Activated T-cell treated with anti-CD3 and anti-CD28 coated beads, Interleukin-2, amount 50 U/mL, for 1 hour (primary cell): ENCODE results near the gene C16orf92.

Experiments used
- DNase-seq: peaks from one replicate; pipeline ENCODE4 v3.0.0-alpha.2; 2020

C16orf92 gene

GRCh38 chr16:30022887-30023286, at the start of gene C16orf92:
Gene C16orf92, plus strand, starts transcription at chr16:30023198. Its CDS starts 143 bp downstream, at chr16:30023341.
- DNase-seq, result no peak

- DNase-seq, result peak; percentile 90
These were observed 49.4 kb upstream of the C16orf92 start, which contains the start of gene TAOK2 for GRCh38 chr16:29973384-29974246. Gene TAOK2, plus strand, starts transcription at chr16:29973868. Its CDS starts 3,905 bp downstream, at chr16:29977773.

DNA sequence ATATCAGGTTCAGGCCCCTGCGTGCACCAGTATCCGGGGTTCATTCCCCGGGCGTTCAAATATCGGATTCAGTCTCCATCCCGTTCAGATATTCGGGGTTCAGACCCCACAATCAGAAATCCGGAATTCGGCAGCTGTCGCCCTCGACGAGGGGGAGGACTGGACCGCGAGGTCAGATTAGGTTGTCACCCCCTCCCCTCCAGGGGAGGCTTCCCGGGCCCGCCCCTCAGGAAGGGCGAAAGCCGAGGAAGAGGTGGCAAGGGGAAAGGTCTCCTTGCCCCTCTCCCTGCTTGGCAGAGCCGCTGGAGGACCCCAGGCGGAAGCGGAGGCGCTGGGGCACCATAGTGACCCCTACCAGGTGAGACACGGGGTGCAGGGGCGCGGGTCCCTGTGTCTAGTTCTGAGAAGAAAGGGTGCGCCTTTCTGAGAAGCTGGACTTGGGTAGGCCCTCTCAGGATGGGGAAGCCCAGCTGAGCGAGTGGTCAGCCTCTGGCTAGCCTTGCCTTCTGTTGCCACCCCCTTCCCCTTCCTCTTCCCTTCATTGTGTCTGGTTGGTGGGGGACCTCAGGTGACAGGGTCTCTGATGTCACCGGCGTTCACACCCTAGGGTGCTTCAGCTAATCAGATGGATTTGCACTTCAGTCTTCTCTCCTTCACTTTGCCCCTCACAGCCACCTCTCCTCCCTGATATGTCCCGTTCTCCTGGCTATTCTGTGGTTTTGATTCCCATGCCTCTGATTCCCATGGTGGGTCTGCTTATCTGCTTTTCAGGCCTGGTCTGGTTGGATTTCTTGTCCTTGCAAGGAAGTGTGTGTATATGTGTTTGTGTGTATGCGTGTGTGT, 48.5 kb upstream of the C16orf92 start:
- peak; percentile 32 for DNase-seq

DNA sequence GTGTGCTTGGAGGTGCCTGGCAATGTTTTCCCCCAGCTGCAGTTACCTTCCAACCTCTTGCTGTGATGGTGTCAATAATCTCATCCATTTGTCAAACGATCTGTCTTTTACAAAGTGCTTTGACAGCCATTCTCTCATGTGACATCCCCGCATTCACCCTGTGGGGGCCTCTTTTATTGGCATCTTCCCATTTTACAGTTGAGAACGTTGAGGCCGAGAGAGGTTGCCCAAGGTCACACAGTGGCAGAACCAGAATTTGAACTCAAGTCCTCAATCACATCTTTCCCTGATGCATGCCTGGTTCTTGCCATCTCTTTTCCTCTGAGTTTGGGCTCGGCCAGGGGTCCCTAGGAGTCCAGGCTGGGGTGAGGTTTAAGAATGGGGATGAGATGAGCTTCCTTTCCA, 47.9 kb upstream of the C16orf92 start:
- no peak for DNase-seq

DNA sequence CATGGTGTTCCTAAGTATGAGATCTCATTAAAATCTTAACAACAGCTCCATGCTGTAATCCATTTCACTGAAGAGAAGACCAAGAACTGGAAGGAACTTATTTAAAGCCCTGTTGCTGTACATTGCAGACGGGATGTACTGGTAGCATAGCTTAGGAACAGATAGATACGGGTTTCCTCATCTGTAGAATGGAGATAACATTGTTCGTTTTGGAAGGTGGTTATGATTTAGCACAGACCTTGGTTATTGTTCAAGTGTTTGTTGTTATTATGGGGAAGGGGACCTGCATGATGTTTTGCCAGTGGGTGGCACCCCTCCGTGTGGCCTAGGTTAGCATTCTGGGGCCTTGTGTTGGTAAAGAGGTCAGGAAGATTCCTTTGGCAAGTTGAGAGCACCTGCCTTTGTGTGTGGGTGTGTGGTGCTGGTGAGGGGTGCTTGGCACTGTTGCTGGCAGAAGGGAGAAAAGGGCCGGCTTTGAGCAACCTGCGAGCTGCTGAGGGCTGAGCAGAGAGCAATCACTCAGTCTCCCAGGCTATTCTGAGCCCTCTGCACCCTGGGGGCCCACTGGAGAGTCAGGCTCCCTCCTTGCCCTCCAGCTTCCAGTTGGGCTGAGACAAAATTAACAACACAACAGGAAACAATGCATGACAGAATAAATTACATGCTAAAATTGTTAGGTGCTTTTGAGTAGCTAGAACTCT, 47.0 kb upstream of the C16orf92 start:
- no peak for DNase-seq

DNA sequence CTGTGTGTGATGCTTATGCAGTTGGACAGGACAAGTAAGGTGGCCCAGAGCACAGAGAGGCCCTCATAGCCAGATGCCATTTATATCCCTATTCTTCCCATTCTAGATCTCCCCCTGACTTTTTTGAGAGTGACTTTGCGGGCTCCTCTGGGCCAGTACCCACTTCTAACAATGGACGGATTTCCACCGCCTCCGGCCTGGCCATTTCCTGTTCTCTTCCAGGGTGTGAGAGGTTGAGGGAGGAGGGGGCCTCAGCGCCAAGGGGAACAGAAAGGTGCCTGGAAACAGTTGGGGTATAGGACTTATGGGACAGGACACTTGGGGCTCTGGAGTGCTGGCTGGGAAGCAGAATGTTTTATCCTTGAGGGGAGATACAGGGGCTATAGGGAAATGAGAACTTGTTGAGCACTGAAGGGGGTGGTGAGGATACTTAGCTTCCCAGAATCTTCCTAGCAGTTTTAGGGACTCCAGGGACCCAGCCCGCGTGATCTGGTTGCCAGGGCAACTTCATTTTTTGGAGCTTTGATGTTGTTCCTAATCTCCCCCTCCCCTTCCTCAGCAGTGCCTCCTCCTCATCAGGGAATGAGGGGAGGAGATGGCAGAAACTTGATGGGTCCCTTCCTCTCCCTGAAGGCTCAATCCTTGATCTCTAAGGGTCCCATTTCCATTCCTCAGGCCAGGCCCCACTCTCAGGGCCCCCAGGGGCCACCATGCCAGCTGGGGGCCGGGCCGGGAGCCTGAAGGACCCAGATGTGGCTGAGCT, 45.8 kb upstream of the C16orf92 start:
- no peak for DNase-seq

DNA sequence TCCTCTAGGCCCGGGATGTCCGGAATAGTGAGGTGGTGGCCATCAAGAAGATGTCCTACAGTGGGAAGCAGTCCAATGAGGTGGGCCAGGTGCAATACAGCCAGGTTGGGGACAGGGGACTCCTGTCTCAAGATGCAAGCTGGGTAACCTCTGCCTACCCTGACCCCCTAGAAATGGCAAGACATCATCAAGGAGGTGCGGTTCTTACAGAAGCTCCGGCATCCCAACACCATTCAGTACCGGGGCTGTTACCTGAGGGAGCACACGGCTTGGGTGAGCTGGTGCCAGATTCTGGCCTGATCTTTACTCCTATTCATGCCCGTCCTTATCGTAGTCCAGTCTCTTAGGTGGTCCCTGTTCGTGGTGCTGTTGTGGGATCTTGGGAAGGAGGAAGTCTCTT, 44.9 kb upstream of the C16orf92 start:
- no peak for DNase-seq

DNA sequence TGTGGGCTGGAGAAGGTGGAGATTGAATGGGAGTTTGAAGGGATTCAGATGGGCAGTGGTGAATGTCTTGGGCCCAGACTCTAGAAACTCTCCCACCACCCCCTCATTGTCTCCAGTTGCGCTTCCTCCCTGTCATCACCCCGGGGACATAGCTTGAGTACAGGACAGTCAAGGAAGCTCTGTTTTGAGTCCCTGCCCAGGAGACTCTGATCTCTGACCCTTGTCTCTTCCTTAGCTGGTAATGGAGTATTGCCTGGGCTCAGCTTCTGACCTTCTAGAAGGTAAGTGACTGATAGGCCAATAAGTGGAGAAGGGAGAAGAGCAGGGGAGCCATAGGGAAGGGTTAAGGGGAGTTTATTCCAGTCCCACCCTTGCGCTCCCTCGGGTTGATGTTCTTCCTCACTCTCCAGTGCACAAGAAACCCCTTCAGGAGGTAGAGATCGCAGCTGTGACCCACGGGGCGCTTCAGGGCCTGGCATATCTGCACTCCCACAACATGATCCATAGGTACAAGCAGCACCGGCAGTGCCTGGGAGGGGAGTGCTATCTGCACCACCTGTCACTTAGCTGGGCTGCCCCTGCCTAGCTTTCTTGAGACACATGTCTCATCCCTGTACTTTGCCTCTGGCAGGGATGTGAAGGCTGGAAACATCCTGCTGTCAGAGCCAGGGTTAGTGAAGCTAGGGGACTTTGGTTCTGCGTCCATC, 44.3 kb upstream of the C16orf92 start:
- no peak for DNase-seq

- no peak for DNase-seq
These were observed 40.2 kb upstream of the C16orf92 start for GRCh38 chr16:29982560-29983419.

GRCh38 chr16:29983420-29984136, 39.4 kb upstream of the C16orf92 start:
- DNase-seq, result no peak

- DNase-seq, result no peak
These were observed 38.7 kb upstream of the C16orf92 start for GRCh38 chr16:29984137-29984763.

GRCh38 chr16:29984764-29985147, 38.2 kb upstream of the C16orf92 start:
- no peak for DNase-seq

- no peak for DNase-seq
These were observed 37.7 kb upstream of the C16orf92 start for GRCh38 chr16:29985271-29985811.

DNA sequence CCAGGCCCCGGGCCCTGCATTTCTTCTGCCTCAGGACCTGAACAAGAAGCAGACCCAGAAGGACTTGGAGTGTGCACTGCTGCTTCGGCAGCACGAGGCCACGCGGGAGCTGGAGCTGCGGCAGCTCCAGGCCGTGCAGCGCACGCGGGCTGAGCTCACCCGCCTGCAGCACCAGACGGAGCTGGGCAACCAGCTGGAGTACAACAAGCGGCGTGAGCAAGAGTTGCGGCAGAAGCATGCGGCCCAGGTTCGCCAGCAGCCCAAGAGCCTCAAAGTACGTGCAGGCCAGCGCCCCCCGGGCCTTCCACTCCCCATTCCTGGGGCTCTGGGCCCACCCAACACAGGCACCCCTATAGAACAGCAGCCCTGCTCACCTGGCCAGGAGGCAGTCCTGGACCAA, 36.8 kb upstream of the C16orf92 start:
- no peak for DNase-seq

GRCh38 chr16:29986931-29987330, 36.1 kb upstream of the C16orf92 start:
- no peak for DNase-seq

DNA sequence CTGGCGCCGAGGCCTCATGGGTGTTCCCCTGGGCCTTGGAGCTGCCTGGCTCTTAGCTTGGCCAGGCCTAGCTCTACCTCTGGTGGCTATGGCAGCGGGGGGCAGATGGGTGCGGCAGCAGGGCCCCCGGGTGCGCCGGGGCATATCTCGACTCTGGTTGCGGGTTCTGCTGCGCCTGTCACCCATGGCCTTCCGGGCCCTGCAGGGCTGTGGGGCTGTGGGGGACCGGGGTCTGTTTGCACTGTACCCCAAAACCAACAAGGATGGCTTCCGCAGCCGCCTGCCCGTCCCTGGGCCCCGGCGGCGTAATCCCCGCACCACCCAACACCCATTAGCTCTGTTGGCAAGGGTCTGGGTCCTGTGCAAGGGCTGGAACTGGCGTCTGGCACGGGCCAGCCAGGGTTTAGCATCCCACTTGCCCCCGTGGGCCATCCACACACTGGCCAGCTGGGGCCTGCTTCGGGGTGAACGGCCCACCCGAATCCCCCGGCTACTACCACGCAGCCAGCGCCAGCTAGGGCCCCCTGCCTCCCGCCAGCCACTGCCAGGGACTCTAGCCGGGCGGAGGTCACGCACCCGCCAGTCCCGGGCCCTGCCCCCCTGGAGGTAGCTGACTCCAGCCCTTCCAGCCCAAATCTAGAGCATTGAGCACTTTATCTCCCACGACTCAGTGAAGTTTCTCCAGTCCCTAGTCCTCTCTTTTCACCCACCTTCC, 35.5 kb upstream of the C16orf92 start:
- DNase-seq, result no peak

GRCh38 chr16:29988346-29989075, 34.5 kb upstream of the C16orf92 start:
- no peak for DNase-seq
